Fibroblast of the conjunctiva (primary cell): ENCODE data around the gene SOX5.
"Not testable (repeated sequence)": the region's sequence is repeated elsewhere in the genome, so short reads cannot be mapped to it uniquely, and the experiment has no call there.

Source experiments
- DNase-seq: peaks from one replicate; pipeline ENCODE4 v3.0.0-alpha.2; 2010; ENCODE audit warnings: low read depth

Gene SOX5

GRCh38 chr12:23831739-23832138 lies 117.7 kb downstream of the SOX5 start:
- DNase-seq = no peak

GRCh38 chr12:23830210-23830609 lies 119.3 kb downstream of the SOX5 start:
- DNase-seq = no peak

GRCh38 chr12:23827353-23827752 lies 122.1 kb downstream of the SOX5 start:
- no peak for DNase-seq

DNA sequence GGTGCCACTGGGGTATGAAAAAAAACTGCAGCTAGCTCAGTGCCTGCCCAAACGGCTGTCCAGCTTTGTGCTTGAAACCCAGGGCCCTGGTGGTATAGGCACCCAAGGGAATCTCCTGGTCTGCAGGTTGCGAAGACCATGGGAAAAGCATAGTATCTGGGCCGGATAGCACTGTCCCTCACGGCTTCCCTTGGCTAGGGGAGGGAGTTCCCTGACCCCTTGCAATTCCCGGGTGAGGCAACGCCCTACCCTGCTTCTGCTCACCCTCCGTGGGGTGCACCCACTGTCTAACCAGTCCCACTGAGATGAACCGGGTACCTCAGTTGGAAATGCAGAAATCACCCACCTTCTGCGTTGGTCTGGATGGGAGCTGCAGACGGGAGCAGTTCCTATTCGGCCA lies 124.3 kb downstream of the SOX5 start:
- not testable (repeated sequence) for DNase-seq

DNA sequence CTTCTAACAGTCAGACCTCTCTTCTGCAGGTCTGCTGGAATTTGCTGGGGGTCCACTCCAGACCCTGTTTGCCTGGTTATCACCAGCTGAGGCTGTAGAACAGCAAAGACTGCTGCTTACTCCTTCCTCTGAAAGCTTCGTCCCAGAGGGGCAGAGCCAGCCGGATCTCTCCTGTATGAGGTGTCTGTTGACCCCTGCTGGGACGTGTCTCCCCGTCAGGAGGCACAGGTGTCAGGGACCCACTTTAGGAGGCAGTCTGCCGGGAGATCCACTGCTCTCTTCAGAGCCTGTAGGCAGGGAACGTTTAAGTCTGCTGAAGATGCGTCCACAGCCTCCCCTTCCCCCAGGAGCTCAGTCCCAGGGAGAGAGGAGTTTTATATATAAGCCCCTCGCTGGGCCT lies 125.1 kb downstream of the SOX5 start:
- DNase-seq = no peak

GRCh38 chr12:23822883-23823282 lies 126.6 kb downstream of the SOX5 start:
- not testable (repeated sequence) for DNase-seq

DNA sequence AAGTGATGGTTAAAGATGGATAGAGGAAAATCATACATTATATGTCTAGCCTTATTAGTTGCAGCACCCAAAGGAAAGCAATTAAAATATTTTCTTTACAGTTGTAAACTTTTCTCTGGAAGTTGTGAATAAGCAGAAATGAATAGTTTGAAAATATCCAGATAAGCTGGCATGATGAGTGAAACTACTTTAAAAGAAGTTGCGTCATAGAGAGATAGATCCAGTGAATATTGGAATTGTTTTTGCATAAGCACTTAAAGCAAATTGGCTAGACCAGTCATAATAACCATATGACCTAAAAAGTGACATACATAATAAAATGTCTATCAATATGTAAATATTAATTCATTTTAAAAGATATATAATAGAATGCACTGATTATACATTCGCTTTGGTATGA lies 132.1 kb downstream of the SOX5 start:
- no peak for DNase-seq

DNA sequence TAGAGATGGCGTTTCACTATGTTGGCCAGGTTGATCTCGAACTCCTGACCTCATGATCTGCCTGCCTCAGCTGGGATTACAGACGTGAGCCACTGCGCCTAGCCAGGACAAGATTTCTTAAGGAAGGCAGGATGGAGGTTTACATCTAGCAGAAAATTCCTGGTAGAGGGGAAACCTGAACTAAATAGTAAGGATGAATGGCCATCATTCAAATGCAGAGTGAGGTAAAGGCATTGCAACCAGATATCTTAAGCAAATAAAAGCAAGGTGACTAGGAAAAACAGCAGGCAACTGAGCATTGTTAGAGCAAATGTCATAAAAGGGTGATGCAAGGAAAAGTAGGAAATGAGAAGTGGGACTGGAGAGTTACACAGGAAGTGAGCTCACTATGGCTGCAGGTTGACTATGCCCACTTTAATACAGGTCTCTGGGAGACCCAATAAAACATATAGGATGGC lies 133.0 kb downstream of the SOX5 start:
- DNase-seq = no peak

- DNase-seq = no peak
These were observed 133.7 kb downstream of the SOX5 start for GRCh38 chr12:23815810-23816209.

GRCh38 chr12:23813206-23813605 lies 136.3 kb downstream of the SOX5 start:
- no peak for DNase-seq

DNA sequence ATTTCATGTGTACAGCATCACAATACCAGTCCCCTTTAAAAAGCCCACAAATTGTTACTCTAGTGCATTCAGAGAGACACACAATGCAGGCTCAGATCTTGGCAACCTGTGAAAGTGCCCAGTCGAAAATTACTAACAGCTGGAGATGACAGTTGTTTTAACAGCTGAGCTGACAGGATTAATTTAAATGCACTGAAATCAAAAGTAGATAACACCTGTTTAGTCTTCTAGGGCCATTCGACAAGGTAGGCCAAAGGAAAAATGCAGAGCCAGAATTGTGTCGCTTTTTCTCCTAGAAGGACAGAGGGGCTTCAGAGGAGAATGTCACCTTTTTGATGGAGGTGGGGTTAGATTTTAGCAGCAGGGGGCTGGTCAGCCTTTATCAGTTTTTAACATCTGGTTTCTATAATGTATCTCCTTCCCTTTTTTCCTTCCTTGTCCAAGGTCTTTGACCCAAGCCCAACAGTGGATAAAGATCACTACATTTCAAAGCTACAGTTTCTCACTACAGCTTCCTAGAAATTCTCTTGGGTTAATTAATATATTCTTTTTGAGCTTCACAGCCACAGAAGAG lies 139.1 kb downstream of the SOX5 start:
- no peak for DNase-seq

DNA sequence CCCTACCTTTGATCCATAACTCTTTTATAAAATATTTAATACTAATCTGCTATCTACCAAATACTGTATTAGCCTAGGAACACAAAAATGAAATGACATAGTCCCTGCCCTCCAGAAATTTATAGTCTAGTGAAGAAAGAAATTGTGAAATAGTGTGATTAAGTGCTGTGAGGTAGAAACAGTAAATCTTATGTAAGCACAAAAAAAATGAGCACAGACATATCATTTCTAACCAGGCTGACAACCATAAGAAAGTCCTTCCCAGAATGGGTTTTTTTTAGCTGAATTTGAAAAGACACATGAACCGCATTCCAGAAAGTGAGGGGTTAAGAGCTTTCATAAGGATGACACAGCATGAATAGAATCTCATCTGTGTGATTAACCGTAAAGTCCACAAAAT lies 145.9 kb downstream of the SOX5 start:
- DNase-seq = no peak

GRCh38 chr12:23795494-23795893 lies 154.0 kb downstream of the SOX5 start:
- no peak for DNase-seq

GRCh38 chr12:23781118-23781517 lies 168.4 kb downstream of the SOX5 start:
- no peak for DNase-seq

- no peak for DNase-seq
These were observed 174.3 kb downstream of the SOX5 start for GRCh38 chr12:23775208-23775607.

DNA sequence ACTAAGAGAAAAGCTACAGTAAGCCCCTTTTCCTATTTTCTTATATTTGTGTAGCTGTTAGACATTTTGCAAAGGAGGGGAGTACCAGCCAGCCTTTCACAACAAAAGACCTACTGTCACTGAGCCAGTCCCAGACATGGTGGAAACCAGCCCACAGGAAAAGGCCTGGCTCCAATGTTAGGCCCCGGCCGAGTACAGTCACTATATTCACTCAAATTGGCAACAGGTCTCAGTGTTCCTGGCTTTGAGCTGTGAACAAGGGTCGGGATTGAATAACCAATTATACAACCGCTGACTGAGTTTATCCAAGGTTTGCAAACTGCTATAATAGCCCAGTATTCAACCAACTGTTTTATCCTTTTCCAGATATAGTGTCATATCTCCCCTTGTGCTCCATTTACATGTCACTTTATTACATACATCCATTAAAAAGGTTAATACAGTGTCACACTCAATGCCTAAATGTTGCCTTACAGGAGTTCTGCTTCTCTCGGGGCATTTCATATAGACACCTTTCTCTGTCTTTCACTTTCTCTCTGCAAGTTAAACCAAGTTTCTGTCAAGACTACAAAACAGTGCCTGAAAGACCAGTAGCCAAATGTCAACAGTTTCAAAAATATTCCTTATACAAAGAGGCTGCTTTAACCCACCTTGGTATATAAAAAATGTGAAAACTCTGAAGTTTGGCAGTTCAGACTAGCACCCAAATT lies 178.1 kb downstream of the SOX5 start:
- no peak for DNase-seq

DNA sequence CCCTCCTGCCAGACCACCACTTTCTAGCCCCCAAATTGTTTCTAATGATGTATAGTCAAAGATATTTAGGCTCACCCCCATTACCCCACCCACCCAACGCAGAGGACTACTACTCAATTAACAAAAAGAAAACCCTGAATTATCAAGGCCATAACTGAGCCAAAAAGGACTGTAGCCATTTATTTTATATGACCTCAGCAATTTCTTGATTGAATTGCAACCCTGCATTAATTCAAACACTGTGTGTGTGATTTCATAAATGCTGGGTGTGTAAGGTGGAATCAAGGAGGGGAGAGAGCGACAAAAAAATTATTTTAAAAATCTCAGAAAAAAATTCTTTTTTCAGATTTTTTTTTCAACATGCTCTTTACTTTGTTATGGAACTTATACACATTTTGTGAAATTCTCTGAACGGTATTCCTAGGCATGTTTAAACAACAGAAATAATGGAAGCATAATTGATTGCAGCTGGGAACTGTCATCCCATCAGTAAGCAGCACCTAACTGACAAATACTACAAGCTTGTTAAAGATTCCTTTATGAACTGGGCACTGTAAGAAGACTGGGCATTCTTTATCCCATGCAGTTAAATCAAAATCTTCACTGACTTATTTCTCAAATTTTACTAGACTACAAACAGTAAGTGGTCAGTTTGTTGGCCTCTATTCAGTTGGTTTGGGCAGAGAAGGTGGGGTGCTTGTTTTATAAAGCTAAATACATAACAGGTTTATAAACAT lies 179.1 kb downstream of the SOX5 start:
- no peak for DNase-seq

DNA sequence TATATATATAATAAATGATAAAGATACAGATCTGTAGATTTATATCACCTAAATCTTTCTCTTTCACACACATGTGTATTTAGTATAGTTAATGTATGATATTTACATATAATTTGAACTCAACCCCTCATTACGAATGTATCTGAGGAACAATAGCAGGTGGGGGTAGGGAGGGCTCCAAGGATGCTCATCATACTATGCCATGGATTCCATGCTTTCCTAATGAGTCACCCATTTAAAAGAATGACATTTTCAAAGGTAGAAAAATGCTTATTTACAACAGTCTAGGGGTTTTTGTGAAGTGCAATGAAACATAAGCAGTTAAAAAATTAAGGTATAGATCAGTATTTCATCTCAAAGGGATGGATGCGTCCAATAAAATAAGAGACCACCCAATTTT lies 181.6 kb downstream of the SOX5 start:
- DNase-seq = no peak

DNA sequence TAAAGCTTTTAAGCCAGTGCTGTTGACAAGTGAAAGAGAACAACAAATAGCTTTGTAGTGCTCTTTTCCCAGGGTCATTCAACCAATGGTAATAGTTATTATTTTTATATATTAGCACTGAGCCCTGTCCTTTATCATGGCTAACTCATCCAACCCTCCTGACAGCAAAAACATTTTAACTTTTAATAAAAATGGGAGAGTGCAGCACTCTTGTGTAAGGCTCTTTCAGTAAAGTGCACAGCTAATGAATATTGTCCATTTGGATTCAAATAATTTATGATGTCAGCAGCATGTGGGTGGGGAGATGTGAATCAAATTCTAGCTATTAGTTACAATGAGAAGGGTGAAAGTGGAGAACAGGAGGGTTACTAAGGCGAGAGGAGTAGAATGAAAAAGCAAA lies 185.7 kb downstream of the SOX5 start:
- DNase-seq = no peak

- DNase-seq = no peak
These were observed 189.0 kb downstream of the SOX5 start for GRCh38 chr12:23760495-23760894.

DNA sequence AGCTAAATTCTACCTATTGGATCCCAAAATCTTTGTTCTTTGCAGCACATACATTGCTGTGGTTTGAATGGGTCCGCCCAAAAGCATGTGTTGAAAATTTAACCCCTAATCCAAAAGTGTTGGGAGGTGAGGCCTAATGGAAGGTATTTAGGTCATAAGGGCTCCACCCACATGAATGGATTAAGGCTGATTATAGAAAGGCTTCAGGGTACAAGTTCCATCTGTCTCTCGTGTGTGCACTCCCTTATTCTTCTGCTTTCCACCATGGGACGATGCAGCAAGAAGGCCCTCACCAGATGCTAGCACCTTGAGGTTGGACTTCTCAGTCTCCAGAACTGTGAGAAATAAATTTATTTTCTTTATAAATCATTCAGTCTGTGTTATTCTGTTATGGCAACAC lies 190.9 kb downstream of the SOX5 start:
- DNase-seq = no peak

GRCh38 chr12:23757541-23757962 lies 191.9 kb downstream of the SOX5 start:
- no peak for DNase-seq

DNA sequence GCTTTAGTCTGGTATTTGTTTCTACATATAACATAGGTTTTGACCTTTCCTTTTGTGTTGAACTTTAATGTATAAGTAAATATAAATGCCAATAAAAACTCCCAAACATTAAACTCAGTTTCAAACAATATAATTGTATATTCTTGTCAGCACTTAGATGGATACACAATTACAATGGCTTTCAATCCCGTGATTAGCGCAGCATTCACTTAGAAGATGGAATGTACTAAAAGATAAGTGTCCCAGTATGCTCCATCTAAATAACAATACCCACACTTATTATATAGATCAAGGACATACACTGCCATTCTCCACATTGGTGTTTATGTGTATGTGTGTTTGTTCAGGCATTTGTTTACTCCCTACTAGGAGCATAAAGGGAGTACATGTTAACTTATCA lies 193.1 kb downstream of the SOX5 start:
- DNase-seq = no peak
